HG03097 (cell line): ENCODE data around the gene QARS1.

Experiments
- ATAC-seq: cut with Tn5 transposase; IDR thresholded peaks from one replicate; pipeline ENCODE4 v1.9.1; 2021; ENCODE audit not compliant: unreplicated experiment, low FRiP score

Gene QARS1

DNA sequence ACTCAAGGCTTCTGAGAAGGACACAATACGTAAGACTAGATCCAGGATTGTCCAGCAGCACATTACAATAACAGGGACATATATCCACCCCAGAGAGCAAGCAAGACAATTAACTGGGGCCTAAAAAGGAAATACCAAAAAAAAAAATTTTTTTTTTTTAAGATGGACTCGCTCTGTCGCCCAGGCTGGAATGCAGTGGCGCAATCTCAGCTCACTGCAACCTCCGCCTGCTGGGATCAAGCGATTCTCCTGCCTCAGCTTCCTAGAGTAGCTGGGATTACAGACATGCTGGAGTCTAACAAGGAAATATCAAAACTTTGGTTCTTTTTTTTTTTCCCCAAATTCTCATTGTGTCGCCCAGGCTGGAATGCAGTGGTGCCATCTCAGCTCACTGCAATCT lies 46.5 kb downstream of the QARS1 start:
- ATAC-seq = no peak

DNA sequence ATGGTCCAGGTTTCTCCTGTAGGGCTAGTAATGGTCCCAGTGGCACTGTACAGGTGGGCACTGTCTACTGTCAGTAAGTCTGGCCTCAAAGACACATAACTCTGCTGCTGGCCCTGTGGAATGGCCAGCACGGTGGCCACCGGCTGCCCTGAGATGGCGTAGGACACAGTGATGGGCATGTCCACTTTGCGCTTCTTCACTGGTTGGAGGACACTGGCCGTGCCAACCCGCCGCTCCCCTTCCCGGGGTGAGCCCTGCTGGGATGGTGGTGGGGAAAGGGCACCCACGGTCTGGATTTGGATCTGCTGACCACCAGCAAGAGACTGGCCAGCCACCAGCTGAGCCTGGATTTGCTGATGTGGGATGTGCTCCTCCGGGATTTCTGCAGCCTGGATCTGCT lies 47.3 kb downstream of the QARS1 start:
- no peak for ATAC-seq

DNA sequence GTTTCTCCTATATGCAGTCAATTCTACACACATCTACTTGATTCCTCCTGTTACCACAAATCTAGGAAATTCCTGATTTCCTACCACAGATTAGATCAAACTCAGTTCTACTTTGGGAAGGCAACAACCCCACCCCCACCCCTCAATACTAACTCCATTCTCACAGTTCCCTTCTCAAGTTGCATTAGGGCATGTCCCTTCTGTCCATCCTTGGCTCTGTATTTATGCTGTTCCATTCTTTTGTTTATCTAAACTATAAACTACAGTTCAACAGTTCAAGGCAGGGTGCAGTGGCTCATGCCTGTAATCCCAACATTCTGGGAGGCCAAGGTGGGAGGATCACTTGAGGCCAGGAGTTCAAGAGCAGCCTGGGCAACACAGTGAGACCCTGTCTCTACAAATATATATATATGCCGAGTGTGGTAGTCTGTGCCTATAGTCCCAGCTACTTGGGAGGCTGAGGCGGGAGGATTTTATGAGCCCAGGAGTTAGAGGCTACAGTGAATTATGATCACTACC lies 50.2 kb downstream of the QARS1 start:
- ATAC-seq = no peak

DNA sequence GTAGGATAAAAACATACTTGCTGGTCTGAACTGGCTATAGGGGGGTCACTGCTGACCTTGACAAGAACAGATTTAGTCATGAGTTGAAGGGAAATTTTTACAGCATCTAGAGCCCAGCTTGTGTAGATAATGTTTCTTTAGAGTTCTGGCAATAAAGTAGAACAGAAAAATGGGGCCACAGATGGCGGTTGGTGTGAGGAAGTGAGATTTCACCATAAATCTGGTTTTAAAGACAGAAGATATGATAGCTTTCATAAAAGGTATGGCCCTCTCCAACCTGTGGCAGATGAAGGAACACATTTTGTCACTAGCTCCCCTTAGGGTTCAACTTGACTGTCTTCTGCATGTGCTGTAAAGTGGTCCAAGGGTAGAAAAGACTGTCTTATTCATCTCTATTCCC lies 51.0 kb downstream of the QARS1 start:
- no peak for ATAC-seq
